ENCODE results near the gene DRG2.

The DRG2 gene

GRCh38 chr17:18144855-18145254 lies 57.1 kb downstream of the DRG2 start:
- no peak for DNase-seq

- no peak for DNase-seq
Observed at GRCh38 chr17:18145811-18146210, 58.1 kb downstream of the DRG2 start.

- no peak for DNase-seq
Observed at GRCh38 chr17:18146259-18146658, 58.5 kb downstream of the DRG2 start.

- no peak for DNase-seq
Observed at GRCh38 chr17:18146980-18147379, 59.2 kb downstream of the DRG2 start.

GRCh38 chr17:18148586-18148985 lies 60.8 kb downstream of the DRG2 start:
- no peak for DNase-seq

GRCh38 chr17:18151290-18151689 lies 63.5 kb downstream of the DRG2 start:
- no peak for DNase-seq

- no peak for DNase-seq
Observed at GRCh38 chr17:18155179-18155578, 67.4 kb downstream of the DRG2 start.

GRCh38 chr17:18156171-18156975 lies 68.6 kb downstream of the DRG2 start:
- DNase-seq, result no peak

GRCh38 chr17:18156976-18157280 lies 69.2 kb downstream of the DRG2 start:
- no peak for DNase-seq
